H1 (cell line): Measurements from ENCODE around the gene HTRA2.

Source experiments
- ATF3 ChIP-seq: IDR thresholded peaks from 2 replicates; pipeline ENCODE4 v1.6.1; 2011; ENCODE audit warnings: low read depth, mild to moderate bottlenecking, low read length; ENCODE audit not compliant: insufficient read depth
- BRCA1 ChIP-seq: IDR thresholded peaks from 2 replicates; pipeline ENCODE4 v1.6.1; 2012; ENCODE audit warnings: low read depth, low read length, improper control_type of control experiment
- EP300 ChIP-seq, 2 experiments: IDR thresholded peaks; 1 replicate in 1 of 2; 2 replicates in 1 of 2; pipeline ENCODE4 v1.6.1; 2011 to 2012; ENCODE audit warnings: low read depth in 2 of 2, low read length in 2 of 2, mild to moderate bottlenecking in 2 of 2, borderline replicate concordance in 1 of 2, inconsistent platforms in 1 of 2, moderate library complexity in 1 of 2
- POLR2A ChIP-seq, 2 experiments: IDR thresholded peaks; 1 replicate in 1 of 2; 2 replicates in 1 of 2; pipeline ENCODE4 v1.6.1; 2011; ENCODE audit warnings: low read depth in 2 of 2, low read length in 2 of 2, mild to moderate bottlenecking in 2 of 2; ENCODE audit errors: control extremely low read depth in 1 of 2
- POLR2AphosphoS5 ChIP-seq: IDR thresholded peaks from 2 replicates; pipeline ENCODE4 v1.6.1; 2011; ENCODE audit warnings: low read depth, low read length
- RNF2 ChIP-seq: fragments of 200-900, 300-1000 bp; sonication (generic); IDR thresholded peaks from 2 replicates; pipeline ENCODE4 v1.7.1; 2016; ENCODE audit warnings: borderline replicate concordance, low read depth, mild to moderate bottlenecking, antibody characterized with exemption, low read length; ENCODE audit not compliant: poor library complexity, severe bottlenecking; ENCODE audit errors: missing control alignments
- SP4 ChIP-seq: IDR thresholded peaks from 2 replicates; pipeline ENCODE4 v1.6.1; 2012; ENCODE audit warnings: low read length, inconsistent platforms
- TEAD4 ChIP-seq: IDR thresholded peaks from 2 replicates; pipeline ENCODE4 v1.6.1; 2012; ENCODE audit warnings: low read depth, low read length, inconsistent platforms, mixed read lengths
- TF ChIP-seq, protein P1 (sequence below), 3 experiments: IDR thresholded peaks; 1 replicate in 2 of 3; 2 replicates in 1 of 3; pipeline versions ENCODE4 v1.5.1 to v1.6.1; 2011; ENCODE audit warnings: low read length in 3 of 3, mild to moderate bottlenecking in 3 of 3, inconsistent platforms in 2 of 3, low read depth in 1 of 3, moderate library complexity in 1 of 3; ENCODE audit not compliant: insufficient read depth in 1 of 3; ENCODE audit errors: control extremely low read depth in 1 of 3
- TF ChIP-seq, protein P2 (sequence below): IDR thresholded peaks from 2 replicates; pipeline ENCODE4 v1.6.1; 2011; ENCODE audit warnings: low read length, improper control_type of control experiment

- TF ChIP-seq POLR2A (IDR thresholded peaks at IDR 0.05; ENCODE audit: control extremely low read depth in 1 of 2, low read depth in 2 of 2, low read length in 2 of 2) (no peak), RNF2 (no peak), ATF3 (no peak), BRCA1 (no peak), SP4 (no peak), TEAD4 (no peak), EP300 (IDR thresholded peaks at IDR 0.05; ENCODE audit: borderline replicate concordance in 1 of 2, low read depth in 2 of 2, low read length in 2 of 2) (no peak), POLR2AphosphoS5 (no peak)
- TF ChIP-seq, protein P1, sequence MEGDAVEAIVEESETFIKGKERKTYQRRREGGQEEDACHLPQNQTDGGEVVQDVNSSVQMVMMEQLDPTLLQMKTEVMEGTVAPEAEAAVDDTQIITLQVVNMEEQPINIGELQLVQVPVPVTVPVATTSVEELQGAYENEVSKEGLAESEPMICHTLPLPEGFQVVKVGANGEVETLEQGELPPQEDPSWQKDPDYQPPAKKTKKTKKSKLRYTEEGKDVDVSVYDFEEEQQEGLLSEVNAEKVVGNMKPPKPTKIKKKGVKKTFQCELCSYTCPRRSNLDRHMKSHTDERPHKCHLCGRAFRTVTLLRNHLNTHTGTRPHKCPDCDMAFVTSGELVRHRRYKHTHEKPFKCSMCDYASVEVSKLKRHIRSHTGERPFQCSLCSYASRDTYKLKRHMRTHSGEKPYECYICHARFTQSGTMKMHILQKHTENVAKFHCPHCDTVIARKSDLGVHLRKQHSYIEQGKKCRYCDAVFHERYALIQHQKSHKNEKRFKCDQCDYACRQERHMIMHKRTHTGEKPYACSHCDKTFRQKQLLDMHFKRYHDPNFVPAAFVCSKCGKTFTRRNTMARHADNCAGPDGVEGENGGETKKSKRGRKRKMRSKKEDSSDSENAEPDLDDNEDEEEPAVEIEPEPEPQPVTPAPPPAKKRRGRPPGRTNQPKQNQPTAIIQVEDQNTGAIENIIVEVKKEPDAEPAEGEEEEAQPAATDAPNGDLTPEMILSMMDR (IDR thresholded peaks at IDR 0.05; ENCODE audit: control extremely low read depth in 1 of 3, insufficient read depth in 1 of 3, low read depth in 1 of 3, low read length in 3 of 3), result no peak
- TF ChIP-seq, protein P2, sequence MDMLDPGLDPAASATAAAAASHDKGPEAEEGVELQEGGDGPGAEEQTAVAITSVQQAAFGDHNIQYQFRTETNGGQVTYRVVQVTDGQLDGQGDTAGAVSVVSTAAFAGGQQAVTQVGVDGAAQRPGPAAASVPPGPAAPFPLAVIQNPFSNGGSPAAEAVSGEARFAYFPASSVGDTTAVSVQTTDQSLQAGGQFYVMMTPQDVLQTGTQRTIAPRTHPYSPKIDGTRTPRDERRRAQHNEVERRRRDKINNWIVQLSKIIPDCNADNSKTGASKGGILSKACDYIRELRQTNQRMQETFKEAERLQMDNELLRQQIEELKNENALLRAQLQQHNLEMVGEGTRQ, result no peak
Observed at GRCh38 chr2:74532222-74532621, 2.5 kb downstream of the HTRA2 start.
